ENCODE results near the gene IL1RL1.

- no peak for TF ChIP-seq CTCF (IDR thresholded peaks at IDR 0.05)
- TF ChIP-seq POLR2AphosphoS5 (IDR thresholded peaks at IDR 0.05), result no peak
These were observed 80.2 kb downstream of the IL1RL1 start for GRCh38 chr2:102391565-102391964.

Data from sigmoid colon (tissue), 4 donors.